ENCODE results near the gene CDY1B.
"Not testable (repeated sequence)": the region's sequence is repeated elsewhere in the genome, so short reads cannot be mapped to it uniquely, and the experiment has no call there.

The CDY1B gene

GRCh38 chrY:24047919-24048318 lies at the start of gene CDY1B:
Gene CDY1B (minus strand): TSS chrY:24048019. CDS start chrY:24047688, 331 bp downstream.
- DNase-seq = not testable (repeated sequence)

- DNase-seq = not testable (repeated sequence)
Measured at GRCh38 chrY:24049525-24049924, 1.7 kb upstream of the CDY1B start.

GRCh38 chrY:24043209-24043608 lies 4.6 kb downstream of the CDY1B start:
- DNase-seq = not testable (repeated sequence)

GRCh38 chrY:24039008-24039718 lies 8.7 kb downstream of the CDY1B start:
- DNase-seq = not testable (repeated sequence)

- not testable (repeated sequence) for DNase-seq
Measured at GRCh38 chrY:24026212-24027103, 21.4 kb downstream of the CDY1B start.

All from NCI-H1048 (cell line).